ENCODE results near the gene ARMC7.

Gene ARMC7

DNA sequence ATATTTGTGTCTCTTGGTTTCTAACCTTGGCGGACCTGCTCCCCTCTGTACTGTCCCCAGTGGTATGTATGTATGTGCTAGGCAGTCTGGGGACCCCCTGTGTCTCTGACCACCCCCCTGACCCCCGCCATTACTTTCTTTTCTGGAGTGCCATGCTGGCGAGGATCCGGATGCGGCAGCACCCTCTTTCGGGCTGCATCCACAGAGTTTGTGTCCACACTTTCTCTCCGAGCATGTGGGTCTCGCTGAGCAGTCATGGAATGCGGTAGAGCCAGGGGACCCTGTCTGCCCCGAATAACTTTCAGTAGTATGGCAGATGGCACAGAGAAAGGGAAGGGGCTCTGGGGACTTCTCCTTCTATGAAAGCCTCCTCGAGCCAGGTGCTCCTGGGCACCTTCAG, 45.7 kb upstream of the ARMC7 start:
- no peak overlapping the region for H3K4me3 ChIP-seq (ENCODE audit: control insufficient read depth, low read depth, low read length)
- TF ChIP-seq, protein P1, sequence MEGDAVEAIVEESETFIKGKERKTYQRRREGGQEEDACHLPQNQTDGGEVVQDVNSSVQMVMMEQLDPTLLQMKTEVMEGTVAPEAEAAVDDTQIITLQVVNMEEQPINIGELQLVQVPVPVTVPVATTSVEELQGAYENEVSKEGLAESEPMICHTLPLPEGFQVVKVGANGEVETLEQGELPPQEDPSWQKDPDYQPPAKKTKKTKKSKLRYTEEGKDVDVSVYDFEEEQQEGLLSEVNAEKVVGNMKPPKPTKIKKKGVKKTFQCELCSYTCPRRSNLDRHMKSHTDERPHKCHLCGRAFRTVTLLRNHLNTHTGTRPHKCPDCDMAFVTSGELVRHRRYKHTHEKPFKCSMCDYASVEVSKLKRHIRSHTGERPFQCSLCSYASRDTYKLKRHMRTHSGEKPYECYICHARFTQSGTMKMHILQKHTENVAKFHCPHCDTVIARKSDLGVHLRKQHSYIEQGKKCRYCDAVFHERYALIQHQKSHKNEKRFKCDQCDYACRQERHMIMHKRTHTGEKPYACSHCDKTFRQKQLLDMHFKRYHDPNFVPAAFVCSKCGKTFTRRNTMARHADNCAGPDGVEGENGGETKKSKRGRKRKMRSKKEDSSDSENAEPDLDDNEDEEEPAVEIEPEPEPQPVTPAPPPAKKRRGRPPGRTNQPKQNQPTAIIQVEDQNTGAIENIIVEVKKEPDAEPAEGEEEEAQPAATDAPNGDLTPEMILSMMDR (conservative IDR thresholded peaks at IDR 0.05; ENCODE audit: control insufficient read depth, insufficient read depth, low read depth, low read length), result no peak
- no peak for DNase-seq (ENCODE audit: low read depth)

DNA sequence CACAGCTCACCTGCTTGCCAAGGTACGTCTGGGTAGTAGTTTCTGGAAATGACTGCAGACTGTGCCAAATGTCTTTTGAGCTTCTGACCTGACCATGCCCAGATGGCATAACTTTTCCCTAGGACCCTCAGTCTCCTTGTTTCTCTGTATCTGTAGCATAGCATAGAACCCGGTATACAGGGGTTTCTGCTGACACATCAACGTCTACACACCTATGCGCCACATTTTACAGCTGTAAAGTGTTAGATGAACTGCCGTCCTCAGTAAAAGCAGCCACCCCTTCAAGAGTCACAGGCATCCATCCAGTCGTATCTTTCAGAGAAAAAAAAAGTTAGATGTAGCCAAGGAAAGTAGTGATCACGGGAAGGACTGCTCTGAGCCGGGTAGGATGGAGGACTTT, 45.3 kb upstream of the ARMC7 start:
- no peak overlapping the region for H3K4me3 ChIP-seq (ENCODE audit: control insufficient read depth, low read depth, low read length)
- DNase-seq (ENCODE audit: low read depth), result no peak
- TF ChIP-seq, protein P1 (conservative IDR thresholded peaks at IDR 0.05; ENCODE audit: control insufficient read depth, insufficient read depth, low read depth, low read length), result no peak

DNA sequence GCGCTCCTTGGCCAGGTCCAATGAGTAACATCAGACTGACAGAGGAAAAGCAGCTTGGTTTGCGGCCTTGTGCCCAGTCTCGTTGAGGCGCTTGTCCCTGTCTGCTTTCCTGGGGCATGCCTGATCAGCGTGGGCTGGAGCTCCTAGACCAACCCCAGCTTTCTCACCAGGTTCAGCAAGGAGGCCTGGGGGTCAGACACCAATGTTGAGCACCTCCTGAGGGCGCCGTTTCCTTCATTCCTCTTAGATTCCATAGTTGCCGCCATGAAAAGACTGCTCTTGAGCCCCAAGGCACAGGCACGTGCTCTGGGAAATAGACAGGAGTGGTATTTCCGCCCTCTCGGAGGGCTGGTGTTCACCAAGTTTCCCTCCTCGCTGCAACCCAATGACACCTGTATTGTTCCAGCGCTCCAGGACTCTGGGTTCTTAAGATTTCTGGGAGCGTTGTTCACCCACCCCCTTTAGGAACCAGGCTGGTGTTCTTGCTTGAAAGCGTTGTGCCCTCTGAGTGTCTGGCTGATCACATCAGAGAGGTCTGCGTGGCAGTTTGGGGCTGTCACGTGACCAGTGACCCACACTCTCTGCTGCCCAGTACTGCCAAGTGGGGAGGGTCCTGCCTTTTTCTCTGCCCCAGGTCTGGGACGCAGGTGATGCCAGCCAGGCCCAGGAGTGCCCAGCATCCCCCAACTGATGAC, 44.8 kb upstream of the ARMC7 start:
- no peak overlapping the region for H3K4me3 ChIP-seq (ENCODE audit: control insufficient read depth, low read depth, low read length)
- DNase-seq (ENCODE audit: low read depth), result no peak
- TF ChIP-seq, protein P1 (conservative IDR thresholded peaks at IDR 0.05; ENCODE audit: control insufficient read depth, insufficient read depth, low read depth, low read length), result no peak

DNA sequence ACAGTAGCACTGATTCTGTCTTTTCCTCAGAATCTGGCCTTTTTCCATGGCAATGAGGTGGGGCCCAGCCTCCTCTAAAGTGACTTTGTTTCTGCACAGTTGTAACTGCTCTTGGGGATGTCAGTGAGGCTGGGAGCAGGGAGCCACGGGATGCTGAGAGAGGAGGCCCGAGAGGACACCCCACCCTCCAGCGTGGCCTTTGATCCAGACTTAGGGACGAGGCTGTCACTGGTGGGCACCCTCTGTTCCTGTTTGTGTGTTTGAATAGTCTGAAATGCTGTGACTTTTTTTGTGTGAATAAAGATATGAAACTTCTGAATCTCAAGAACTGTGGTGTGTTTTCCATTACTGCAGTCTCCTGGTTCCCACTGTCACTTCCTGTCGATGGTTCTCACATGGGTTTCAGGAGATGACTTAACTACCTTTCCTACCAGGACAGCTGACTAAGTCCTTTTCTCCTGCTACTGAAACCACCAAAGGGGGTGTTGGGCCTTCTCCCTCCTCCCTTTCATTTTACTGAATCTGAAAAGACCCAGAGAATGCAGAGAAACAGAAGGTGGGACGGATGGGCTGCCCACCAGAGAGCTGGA, 44.1 kb upstream of the ARMC7 start:
- peak; percentile 50 for DNase-seq (ENCODE audit: low read depth)
- H3K4me3 ChIP-seq (ENCODE audit: control insufficient read depth, low read depth, low read length), result no peak overlapping the region
- TF ChIP-seq, protein P1 (conservative IDR thresholded peaks at IDR 0.05; ENCODE audit: control insufficient read depth, insufficient read depth, low read depth, low read length), result no peak

DNA sequence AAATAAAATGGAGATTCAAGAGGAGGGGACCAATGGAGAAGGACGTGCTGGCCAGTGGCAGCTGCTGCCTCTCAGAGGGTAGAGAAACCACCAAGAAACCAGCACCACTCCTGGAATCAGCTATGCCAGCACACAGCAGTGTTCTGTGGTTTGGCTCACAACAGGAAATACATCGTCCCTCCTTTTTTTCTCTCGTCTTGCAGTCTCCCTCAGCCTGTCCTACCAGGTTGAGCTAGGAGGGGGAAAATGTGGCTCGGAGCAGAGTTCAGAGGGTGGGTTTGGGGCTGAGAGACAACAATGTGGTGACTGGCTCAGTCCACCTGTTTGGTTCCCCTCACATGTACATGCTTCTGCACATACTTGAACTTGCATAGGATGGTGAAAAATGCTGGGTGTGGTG, 41.9 kb upstream of the ARMC7 start:
- no peak overlapping the region for H3K4me3 ChIP-seq (ENCODE audit: control insufficient read depth, low read depth, low read length)
- TF ChIP-seq, protein P1 (conservative IDR thresholded peaks at IDR 0.05; ENCODE audit: control insufficient read depth, insufficient read depth, low read depth, low read length), result no peak
- DNase-seq (ENCODE audit: low read depth), result no peak

DNA sequence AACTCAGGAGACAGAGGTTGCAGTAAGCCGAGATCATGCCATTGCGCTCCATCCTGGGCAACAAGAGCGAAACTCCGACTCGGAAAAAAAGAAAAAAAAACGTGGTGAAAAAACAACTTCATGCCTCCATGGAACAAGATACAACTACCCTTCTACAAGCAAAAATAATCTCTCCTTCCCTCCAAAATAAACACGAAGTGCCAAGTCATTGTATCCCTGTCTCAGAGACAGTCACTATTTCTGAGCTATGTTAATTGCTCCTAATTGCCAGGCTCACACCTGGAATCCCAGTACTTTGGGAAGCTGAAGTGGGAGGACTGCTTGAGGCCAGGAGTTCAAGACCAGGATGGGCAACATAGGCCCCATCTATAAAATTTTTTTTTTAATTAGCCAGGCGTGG, 41.0 kb upstream of the ARMC7 start:
- no peak for DNase-seq (ENCODE audit: low read depth)
- no peak overlapping the region for H3K4me3 ChIP-seq (ENCODE audit: control insufficient read depth, low read depth, low read length)
- TF ChIP-seq, protein P1 (conservative IDR thresholded peaks at IDR 0.05; ENCODE audit: control insufficient read depth, insufficient read depth, low read depth, low read length), result no peak

Data from fibroblast of mammary gland (primary cell).